Osteoblast (primary cell): ENCODE results near the gene ZNF587. TPM values are rescaled to one million over a fixed set of nuclear protein-coding genes. Genes with fewer than 3 reads are reported as not detected.
"Not testable (repeated sequence)": the region's sequence is repeated elsewhere in the genome, so short reads cannot be mapped to it uniquely, and the experiment has no call there.

ENCODE experiments used
- DNase-seq: peaks from one replicate; pipeline ENCODE4 v3.0.0; 2011; ENCODE audit warnings: low spot score, mixed read lengths; ENCODE audit not compliant: insufficient read length; ENCODE audit errors: missing footprints
- H2AFZ ChIP-seq: 2 replicates; pipeline ENCODE4 v1.6.0; 2011; ENCODE audit warnings: mild to moderate bottlenecking, low read length
- H3K27ac ChIP-seq: 2 replicates; pipeline ENCODE4 v1.5.1; 2011; ENCODE audit warnings: mild to moderate bottlenecking, low read depth, low read length, moderate library complexity
- H3K27me3 ChIP-seq: 2 replicates; pipeline ENCODE4 v1.6.0; 2012; ENCODE audit warnings: mild to moderate bottlenecking, control low read depth, inconsistent platforms, low read length, moderate library complexity; ENCODE audit not compliant: insufficient read depth
- H3K36me3 ChIP-seq: 2 replicates; pipeline ENCODE4 v1.5.1; 2011; ENCODE audit warnings: mild to moderate bottlenecking, low read length, control low read depth, moderate library complexity; ENCODE audit not compliant: insufficient read depth
- H3K4me1 ChIP-seq: 2 replicates; pipeline ENCODE4 v1.5.1; 2011; ENCODE audit warnings: mild to moderate bottlenecking, low read length, control low read depth, moderate library complexity; ENCODE audit not compliant: insufficient read depth
- H3K4me2 ChIP-seq: 2 replicates; pipeline ENCODE4 v1.6.0; 2011; ENCODE audit warnings: mild to moderate bottlenecking, low read length; ENCODE audit not compliant: insufficient read depth
- H3K4me3 ChIP-seq: fragments of 200-600 bp; sonication (generic); 3 replicates; pipeline ENCODE4 v1.5.1; 2012; ENCODE audit warnings: mild to moderate bottlenecking, low read length, inconsistent platforms; ENCODE audit not compliant: insufficient read depth
- H3K79me2 ChIP-seq: 2 replicates; pipeline ENCODE4 v1.6.0; 2012; ENCODE audit warnings: mild to moderate bottlenecking, low read length, control low read depth, inconsistent platforms; ENCODE audit not compliant: insufficient read depth
- H3K9me3 ChIP-seq: 2 replicates; pipeline ENCODE4 v1.5.1; 2011; ENCODE audit warnings: low read depth, low read length, control low read depth
- H4K20me1 ChIP-seq: 2 replicates; pipeline ENCODE4 v1.6.0; 2012; ENCODE audit warnings: mild to moderate bottlenecking, low read length, control low read depth; ENCODE audit not compliant: insufficient read depth
- total RNA-seq: library from RNA; depleted of rRNA; stranded (reverse); fragments of >200 nt; gene quantifications from 2 replicates; pipeline ENCODE4 v1.2.3, GENCODE V29; 2012
- TF ChIP-seq, protein P1 (sequence below): IDR thresholded peaks from 2 replicates; pipeline ENCODE4 v1.5.1; 2011; ENCODE audit warnings: mild to moderate bottlenecking, low read depth, low read length, moderate library complexity; ENCODE audit errors: extremely low read depth

The ZNF587 gene
- total RNA-seq, 1 donor, result 26.4 TPM

DNA sequence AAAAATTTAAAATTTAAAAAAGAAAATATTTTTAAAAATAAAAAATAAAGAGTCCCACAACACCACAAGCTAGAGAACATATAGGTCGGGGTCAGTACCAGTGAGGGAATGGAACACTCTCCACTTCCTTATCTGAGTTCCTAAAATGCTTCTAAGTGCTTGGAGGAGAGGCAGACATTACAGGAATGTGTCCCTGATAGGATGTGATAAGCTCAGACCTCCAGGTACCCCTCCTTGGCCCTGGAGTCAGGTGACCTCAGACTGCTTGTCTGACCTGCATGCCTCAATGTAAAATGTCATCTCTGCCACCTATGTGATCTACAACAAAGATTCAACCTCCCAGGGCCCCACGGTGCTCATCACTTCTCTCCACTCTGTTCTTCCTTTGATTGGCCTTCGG, 36.4 kb downstream of the ZNF587 start:
- H3K27ac ChIP-seq, result no peak overlapping the region
- TF ChIP-seq, protein P1, sequence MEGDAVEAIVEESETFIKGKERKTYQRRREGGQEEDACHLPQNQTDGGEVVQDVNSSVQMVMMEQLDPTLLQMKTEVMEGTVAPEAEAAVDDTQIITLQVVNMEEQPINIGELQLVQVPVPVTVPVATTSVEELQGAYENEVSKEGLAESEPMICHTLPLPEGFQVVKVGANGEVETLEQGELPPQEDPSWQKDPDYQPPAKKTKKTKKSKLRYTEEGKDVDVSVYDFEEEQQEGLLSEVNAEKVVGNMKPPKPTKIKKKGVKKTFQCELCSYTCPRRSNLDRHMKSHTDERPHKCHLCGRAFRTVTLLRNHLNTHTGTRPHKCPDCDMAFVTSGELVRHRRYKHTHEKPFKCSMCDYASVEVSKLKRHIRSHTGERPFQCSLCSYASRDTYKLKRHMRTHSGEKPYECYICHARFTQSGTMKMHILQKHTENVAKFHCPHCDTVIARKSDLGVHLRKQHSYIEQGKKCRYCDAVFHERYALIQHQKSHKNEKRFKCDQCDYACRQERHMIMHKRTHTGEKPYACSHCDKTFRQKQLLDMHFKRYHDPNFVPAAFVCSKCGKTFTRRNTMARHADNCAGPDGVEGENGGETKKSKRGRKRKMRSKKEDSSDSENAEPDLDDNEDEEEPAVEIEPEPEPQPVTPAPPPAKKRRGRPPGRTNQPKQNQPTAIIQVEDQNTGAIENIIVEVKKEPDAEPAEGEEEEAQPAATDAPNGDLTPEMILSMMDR, result no peak
- H3K79me2 ChIP-seq, result peaks cover 27% of the 10 kb centered on the region
- no peaks in the 10 kb centered on the region for H3K4me1 ChIP-seq
- H2AFZ ChIP-seq, result no peak overlapping the region
- no peak overlapping the region for H3K4me3 ChIP-seq
- peaks cover 4% of the 10 kb centered on the region for H3K36me3 ChIP-seq
- H4K20me1 ChIP-seq, result no peaks in the 10 kb centered on the region
- no peak overlapping the region for H3K4me2 ChIP-seq
- DNase-seq, result no peak
- H3K9me3 ChIP-seq, result no peaks in the 10 kb centered on the region
- no peaks in the 10 kb centered on the region for H3K27me3 ChIP-seq

DNA sequence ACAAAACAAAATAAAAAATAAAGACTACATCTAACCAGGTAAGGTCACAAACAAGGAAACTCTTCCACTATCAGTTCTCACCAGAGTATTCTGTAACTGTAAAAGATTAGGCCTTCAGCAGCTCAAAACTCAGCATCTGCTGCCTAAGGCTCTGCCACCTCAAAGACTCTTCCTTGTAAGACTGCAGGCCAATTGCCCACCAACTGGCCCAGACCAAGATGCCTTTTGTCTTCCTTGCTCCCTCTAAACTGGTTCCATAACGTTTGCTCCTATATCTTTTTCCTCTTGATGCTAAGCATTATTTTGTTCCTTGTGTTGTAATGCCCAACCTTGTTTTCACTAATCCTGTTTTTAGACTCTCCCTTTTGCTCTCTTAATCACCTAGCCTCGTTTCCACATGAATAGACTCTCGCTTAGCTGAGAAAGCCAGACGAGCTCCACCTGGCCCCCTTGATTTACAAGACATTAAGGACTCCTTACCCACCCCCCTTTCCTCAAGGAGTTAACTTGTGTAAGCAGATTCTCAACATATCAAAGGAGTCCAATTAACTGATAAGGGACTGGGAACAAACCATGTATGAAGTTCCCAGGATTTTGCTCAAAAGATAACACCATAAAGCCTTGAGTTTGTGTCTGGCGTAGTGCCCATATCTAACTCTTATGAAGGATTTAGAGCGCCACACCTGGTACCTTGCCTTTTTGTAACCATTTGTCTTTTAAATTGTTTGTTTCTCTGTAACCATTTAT, 37.7 kb downstream of the ZNF587 start:
- no peaks in the 10 kb centered on the region for H4K20me1 ChIP-seq
- H3K36me3 ChIP-seq, result peaks cover 4% of the 10 kb centered on the region
- no peaks in the 10 kb centered on the region for H3K27me3 ChIP-seq
- TF ChIP-seq, protein P1, result no peak
- no peak for DNase-seq
- H3K27ac ChIP-seq, result no peak overlapping the region
- no peaks in the 10 kb centered on the region for H3K4me1 ChIP-seq
- H3K4me3 ChIP-seq, result no peak overlapping the region
- H2AFZ ChIP-seq, result no peak overlapping the region
- H3K9me3 ChIP-seq, result no peaks in the 10 kb centered on the region
- peaks cover 27% of the 10 kb centered on the region for H3K79me2 ChIP-seq
- H3K4me2 ChIP-seq, result peak overlapping the region; percentile 84

DNA sequence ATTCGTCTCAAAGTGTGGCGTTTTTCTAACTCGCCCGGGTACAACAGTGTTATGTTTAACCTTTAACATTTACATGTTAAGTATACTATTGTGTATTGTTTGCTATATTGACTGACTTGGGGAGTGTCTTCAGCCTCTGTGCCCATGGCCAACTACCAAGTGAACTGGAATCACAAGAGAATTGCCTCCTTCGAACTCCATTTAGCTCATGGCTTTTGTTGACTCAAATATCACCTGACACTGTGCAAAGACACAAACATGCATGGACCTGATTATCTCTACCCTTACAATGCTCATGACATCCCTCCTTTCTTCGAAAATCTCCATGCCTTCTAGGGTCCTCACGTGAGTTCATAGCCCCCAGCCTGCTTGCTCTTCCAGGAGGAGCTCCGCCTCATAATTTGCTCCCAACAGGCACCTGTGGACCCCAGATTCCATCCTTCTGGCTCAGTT, 38.5 kb downstream of the ZNF587 start:
- TF ChIP-seq, protein P1, result no peak
- Histone ChIP-seq H3K4me3 (peak overlapping the region; percentile 85), H3K27ac (no peak overlapping the region), H3K4me1 (no peaks in the 10 kb centered on the region), H3K4me2 (peak overlapping the region; percentile 84), H2AFZ (peak overlapping the region; percentile 98), H3K9me3 (no peaks in the 10 kb centered on the region), H4K20me1 (no peaks in the 10 kb centered on the region), H3K27me3 (no peaks in the 10 kb centered on the region), H3K79me2 (peaks cover 27% of the 10 kb centered on the region), H3K36me3 (peaks cover 4% of the 10 kb centered on the region)
- DNase-seq, result no peak

DNA sequence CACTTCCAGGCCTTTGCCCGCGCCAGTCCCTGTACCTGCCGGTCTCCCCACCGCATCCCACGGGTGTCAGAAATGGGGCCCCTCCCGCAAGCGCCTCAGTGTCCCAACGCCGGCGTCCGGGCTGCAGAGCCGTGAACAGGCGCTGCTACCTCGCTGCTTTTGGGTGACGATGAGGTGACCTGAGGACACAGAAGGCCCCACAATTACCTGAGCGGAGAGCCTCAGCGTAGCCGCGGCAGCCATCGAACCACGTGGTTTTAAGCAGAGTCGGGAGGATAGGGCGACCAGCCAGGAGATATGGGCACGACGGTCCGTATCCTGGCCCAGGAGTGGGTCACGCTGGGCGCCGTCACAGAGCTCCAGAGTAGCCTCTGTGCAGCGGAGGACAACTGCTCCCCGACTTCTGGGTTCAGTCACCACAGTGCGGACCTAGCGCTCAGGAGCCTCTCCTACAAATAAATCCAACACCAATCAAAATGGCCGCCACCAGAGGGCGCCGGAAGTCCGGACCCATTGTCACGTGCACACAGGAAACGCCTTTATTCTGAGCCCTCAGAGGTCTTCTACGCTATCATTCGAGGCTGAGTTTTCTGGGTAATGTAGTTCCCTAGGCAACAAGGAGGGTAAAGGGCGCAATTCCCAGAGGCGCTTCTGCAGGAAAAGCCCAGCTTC, 39.0 kb downstream of the ZNF587 start, which contains the start of gene ZNF814:
TSS of gene ZNF814 (minus strand) at position 478 of the 672 bp plus-strand sequence. CDS start at position 243, 235 bp downstream.
- H3K27ac ChIP-seq, result no peak within 1 kb of the TSS

DNA sequence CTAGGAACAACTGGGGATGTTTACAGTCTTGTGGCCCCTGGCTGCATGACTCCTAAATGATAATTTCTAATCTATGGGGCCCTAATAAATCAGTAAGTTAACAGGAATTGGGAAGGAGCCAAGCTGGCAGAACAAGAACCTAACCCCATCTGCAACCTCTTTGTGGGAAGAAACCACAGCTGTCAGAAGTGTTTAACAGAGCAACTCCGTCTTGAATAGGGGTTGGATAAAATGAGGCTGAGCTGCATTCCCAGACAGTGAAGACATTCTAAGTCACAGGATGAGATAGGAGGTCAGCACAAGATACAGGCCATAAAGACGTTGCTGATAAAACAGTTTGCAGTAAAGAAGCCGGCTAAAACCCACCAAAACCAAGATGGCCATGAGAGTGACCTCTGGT, 41.0 kb downstream of the ZNF587 start:
- H3K4me2 ChIP-seq, H3K27ac ChIP-seq, H3K4me1 ChIP-seq, H3K36me3 ChIP-seq, DNase-seq, H3K27me3 ChIP-seq, H2AFZ ChIP-seq, H3K9me3 ChIP-seq, H3K4me3 ChIP-seq, H4K20me1 ChIP-seq: not testable (repeated sequence)
- H3K79me2 ChIP-seq, result peaks cover 16% of the 10 kb centered on the region

More for the DNA sequence above, 39.0 kb downstream of the ZNF587 start, which contains the start of gene ZNF814:
- Histone ChIP-seq H3K27me3 (no peaks in the 10 kb centered on the region), H3K79me2 (peaks cover 27% of the 10 kb centered on the region), H3K36me3 (peaks cover 4% of the 10 kb centered on the region), H3K4me3 (peak within 1 kb of the TSS; percentile 85), H3K4me2 (peak within 1 kb of the TSS; percentile 84), H3K4me1 (no peaks in the 10 kb centered on the region), H2AFZ (peak within 1 kb of the TSS; percentile 98), H3K9me3 (no peaks in the 10 kb centered on the region), H4K20me1 (no peaks in the 10 kb centered on the region)
- peak; percentile 86 for DNase-seq
- TF ChIP-seq, protein P1, result peak; percentile 28
